ENCODE results near the gene NCS1. TPM values are rescaled to one million over a fixed set of nuclear protein-coding genes. Genes with fewer than 3 reads are reported as not detected.

Gene NCS1
- total RNA-seq, 3 donors from 2014 or later = 4.1 to 196 (median 10.7) TPM

DNA sequence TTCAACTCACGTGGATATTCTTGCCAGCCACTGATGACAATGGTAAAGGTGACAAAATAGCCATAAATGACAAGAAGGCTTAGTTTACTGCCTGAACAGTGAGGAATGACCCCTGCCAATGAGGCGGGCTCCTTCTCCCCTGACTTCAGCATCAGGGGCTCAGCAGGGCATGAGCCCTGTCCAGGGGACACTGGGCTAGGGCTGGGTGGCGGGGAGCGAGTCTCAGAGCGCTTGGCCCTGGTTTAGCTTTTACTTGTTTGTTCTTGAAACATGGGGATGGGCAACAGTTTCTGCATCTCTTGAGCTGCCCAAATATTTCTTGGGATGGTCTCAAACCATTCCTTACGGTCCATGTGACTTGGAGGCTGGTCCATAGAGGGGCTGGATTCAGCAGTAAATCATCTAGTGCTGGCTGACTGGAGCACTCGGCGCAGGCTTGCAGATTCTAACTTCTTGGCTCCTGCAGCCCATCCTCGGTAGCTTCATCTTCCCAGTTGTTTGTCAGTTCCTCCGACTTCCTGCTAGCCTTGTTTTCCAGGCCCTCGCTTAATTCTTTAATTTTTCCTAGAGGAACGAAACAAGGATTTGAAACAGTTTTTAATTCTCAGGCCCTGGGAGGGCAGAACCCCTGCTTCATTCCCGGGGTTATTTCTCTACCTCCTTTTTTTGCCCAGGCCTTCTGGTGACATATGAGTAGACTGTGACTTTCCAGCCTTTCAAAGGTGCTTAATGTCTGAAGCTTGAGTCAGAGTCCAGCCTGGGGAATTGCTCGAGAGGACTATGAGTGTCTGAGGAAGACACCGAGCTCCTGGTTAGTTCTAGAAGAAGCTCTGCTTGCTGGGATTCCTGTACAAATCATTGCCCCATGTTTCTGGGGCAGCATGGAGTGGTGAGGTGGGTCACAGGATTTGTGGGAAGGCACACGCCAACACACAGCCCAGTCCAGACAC lies 88.9 kb downstream of the NCS1 start:
- DNase-seq = no peak

DNA sequence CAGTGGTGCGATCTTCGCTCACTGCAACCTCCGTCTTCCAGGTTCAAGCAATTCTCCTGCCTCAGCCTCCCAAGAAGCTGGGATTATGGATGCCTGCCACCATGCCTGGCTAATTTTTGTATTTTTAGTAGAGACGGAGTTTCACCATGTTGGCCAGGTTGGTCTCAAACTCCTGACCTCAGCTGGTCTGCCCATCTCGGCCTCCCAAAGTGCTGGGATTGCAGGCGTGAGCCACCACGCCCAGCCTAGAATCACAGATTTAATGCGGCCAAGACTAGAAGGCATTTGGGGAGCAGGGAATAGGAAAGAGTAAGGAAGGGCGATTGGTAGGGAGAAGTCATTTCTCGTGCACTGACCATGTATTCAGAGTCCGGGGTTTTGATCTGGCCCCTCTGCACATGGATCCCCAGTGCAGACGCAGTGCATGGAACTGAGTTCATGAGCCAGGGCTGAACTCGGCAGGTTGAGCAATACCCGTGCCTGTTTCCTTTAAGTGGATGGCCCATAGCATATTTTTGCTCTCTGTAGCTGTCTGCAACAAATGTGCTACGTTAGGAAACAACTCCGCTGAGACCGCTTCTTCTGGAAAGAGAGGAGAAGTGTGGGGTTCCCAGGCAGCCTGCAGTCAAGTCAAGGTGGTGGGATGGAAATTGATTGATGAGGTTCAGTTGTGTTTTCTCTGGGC lies 90.0 kb downstream of the NCS1 start:
- Histone ChIP-seq H3K4me1 (ENCODE audit: low read depth) (peaks cover 6% of the 10 kb centered on the region), H3K9me3 (no peaks in the 10 kb centered on the region), H3K4me3 (no peak overlapping the region), H3K36me3 (ENCODE audit: low read depth) (no peaks in the 10 kb centered on the region)
- DNase-seq = no peak
- intact Hi-C loops (cut with DNase I, micrococcal nuclease) = loop anchor here in 1 of 2 donors (5.0 kb wide), 1 partner anchor 80 kb away; no protein-coding TSS in a partner anchor
- TF ChIP-seq CTCF (IDR thresholded peaks at IDR 0.05) = no peak
- no peak for ATAC-seq

More for the DNA sequence above, 88.9 kb downstream of the NCS1 start:
- TF ChIP-seq CTCF (IDR thresholded peaks at IDR 0.05) = no peak
- no peak for ATAC-seq
- intact Hi-C loops (cut with DNase I, micrococcal nuclease) = loop anchor here in 1 of 2 donors (5.0 kb wide), 1 partner anchor 81 kb away; no protein-coding TSS in a partner anchor
- Histone ChIP-seq H3K4me1 (ENCODE audit: low read depth) (peaks cover 6% of the 10 kb centered on the region), H3K4me3 (no peak overlapping the region), H3K36me3 (ENCODE audit: low read depth) (no peaks in the 10 kb centered on the region), H3K9me3 (no peaks in the 10 kb centered on the region)

GRCh38 chr9:130262771-130263170 lies 90.6 kb downstream of the NCS1 start:
- Histone ChIP-seq H3K9me3 (no peaks in the 10 kb centered on the region), H3K36me3 (ENCODE audit: low read depth) (no peaks in the 10 kb centered on the region), H3K4me3 (no peak overlapping the region), H3K4me1 (ENCODE audit: low read depth) (peaks cover 6% of the 10 kb centered on the region)
- ATAC-seq = no peak
- intact Hi-C loops (cut with DNase I, micrococcal nuclease) = loop anchor here in 1 of 2 donors (5.0 kb wide), 1 partner anchor 80 kb away; no protein-coding TSS in a partner anchor
- DNase-seq = no peak
- no peak for TF ChIP-seq CTCF (IDR thresholded peaks at IDR 0.05)

DNA sequence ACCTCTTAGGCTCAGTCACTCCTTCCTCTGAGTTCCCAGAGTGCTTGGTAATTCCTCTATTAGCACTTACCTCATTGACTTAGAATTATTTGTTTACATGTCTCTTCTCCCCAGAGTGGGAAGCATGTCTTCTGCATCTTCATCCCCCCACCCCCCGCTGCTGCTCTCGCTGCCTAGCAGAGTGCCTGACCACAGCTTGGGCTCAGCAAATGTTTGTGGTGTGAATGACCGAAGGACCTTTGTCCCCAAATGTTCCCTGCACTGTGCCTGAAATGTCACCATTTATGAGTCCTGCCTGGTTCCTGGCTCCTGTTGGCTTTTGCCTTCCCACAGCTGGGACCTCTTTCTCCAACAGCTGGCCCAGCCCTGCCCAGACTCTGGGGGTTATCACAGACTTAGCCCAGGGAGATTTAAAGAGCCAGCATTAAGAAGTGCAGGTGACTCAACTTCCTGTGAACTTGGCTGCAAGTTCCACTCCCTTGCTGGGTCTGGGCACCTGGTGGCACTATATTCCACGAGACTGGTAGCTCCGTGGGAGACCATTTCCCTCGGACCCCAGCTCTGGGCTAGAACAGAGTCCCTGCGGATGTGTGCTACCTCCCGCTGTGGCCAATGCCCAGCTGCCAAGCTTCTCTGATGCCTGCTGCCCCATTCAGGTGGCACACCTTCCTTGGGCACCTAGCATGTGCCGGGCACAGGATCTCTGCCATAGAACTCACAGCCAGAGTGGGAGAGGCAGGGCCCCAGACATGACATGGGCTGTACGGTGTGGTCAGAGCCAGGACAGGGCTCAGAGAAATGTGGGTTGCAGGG lies 91.6 kb downstream of the NCS1 start:
- no peak overlapping the region for H3K4me3 ChIP-seq
- peaks cover 6% of the 10 kb centered on the region for H3K4me1 ChIP-seq (ENCODE audit: low read depth)
- no peaks in the 10 kb centered on the region for H3K9me3 ChIP-seq
- intact Hi-C loops (cut with DNase I, micrococcal nuclease) = loop anchor here in 1 of 2 donors (5.0 kb wide), 1 partner anchor 78 kb away; no protein-coding TSS in a partner anchor
- DNase-seq = no peak
- no peak for TF ChIP-seq CTCF (IDR thresholded peaks at IDR 0.05)
- ATAC-seq = peak; percentile 24
- H3K36me3 ChIP-seq (ENCODE audit: low read depth) = no peaks in the 10 kb centered on the region

All from mucosa of descending colon (tissue), 3 donors.